ENCODE data around the gene TAS2R40. TPM values are rescaled to one million over a fixed set of nuclear protein-coding genes. Genes with fewer than 3 reads are reported as not detected.
"Not testable (repeated sequence)": the region's sequence is repeated elsewhere in the genome, so short reads cannot be mapped to it uniquely, and the experiment has no call there.

Gene TAS2R40
- polyA plus RNA-seq, 6 donors from 2014 or later, result not detected

GRCh38 chr7:143205560-143206293, 16.1 kb upstream of the TAS2R40 start:
- Mint-ChIP-seq H3K9me3 (peaks cover 0 to 4% (median 0%) of the 10 kb centered on the region in 7 donors), H3K36me3 (peaks cover 0 to 4% of the 10 kb centered on the region in 2 donors), H3K4me1 (peaks cover 42 to 66% (median 57%) of the 10 kb centered on the region in 3 donors), H3K27me3 (no peaks in the 10 kb centered on the region), H3K4me3 (peak overlapping the region; percentile 16 to 81 (median 51)), H3K27ac (peak overlapping the region; percentile 16 to 98 (median 94))
- DNase-seq (peak; percentile 85), ATAC-seq (ENCODE audit: low read depth in 2 of 2) (peak; percentile 97)

GRCh38 chr7:143210541-143210940, 11.3 kb upstream of the TAS2R40 start:
- Mint-ChIP-seq H3K9me3 (peaks cover 6 to 34% (median 24%) of the 10 kb centered on the region in 7 donors), H3K27ac (peak overlapping the region in 1 of 6 donors; percentile 20), H3K4me3 (no peak overlapping the region), H3K4me1 (peaks cover 25 to 64% (median 55%) of the 10 kb centered on the region in 3 donors), H3K36me3 (peaks cover 8 to 17% of the 10 kb centered on the region in 2 donors), H3K27me3 (no peaks in the 10 kb centered on the region)
- no peak for ATAC-seq (ENCODE audit: low read depth in 2 of 2)
- no peak for DNase-seq

- H3K9me3 Mint-ChIP-seq, result peaks cover 6 to 34% (median 24%) of the 10 kb centered on the region in 7 donors
- not testable (repeated sequence) for H3K27me3 Mint-ChIP-seq; ATAC-seq (ENCODE audit: low read depth in 2 of 2); DNase-seq
- H3K4me3 Mint-ChIP-seq, result peak overlapping the region in 1 of 8 donors; percentile 54
- H3K27ac Mint-ChIP-seq, result peak overlapping the region in 1 of 6 donors; percentile 37
- H3K4me1 Mint-ChIP-seq, result peaks cover 10 to 37% (median 30%) of the 10 kb centered on the region in 3 donors
- H3K36me3 Mint-ChIP-seq, result peaks cover 8 to 17% of the 10 kb centered on the region in 2 donors
Observed at GRCh38 chr7:143213478-143213877, 8.4 kb upstream of the TAS2R40 start.

- H3K27ac Mint-ChIP-seq, result peak overlapping the region in 1 of 6 donors; percentile 38
- peak; percentile 74 to 79 for ATAC-seq (ENCODE audit: low read depth in 2 of 2)
- H3K4me1 Mint-ChIP-seq, result peaks cover 7 to 27% (median 15%) of the 10 kb centered on the region in 3 donors
- peaks cover 8 to 17% of the 10 kb centered on the region in 2 donors for H3K36me3 Mint-ChIP-seq
- peak; percentile 78 for DNase-seq
- H3K9me3 Mint-ChIP-seq, result peaks cover 6 to 34% (median 24%) of the 10 kb centered on the region in 7 donors
- peak overlapping the region in 1 of 8 donors; percentile 15 for H3K4me3 Mint-ChIP-seq
- H3K27me3 Mint-ChIP-seq, result peaks cover 0 to 5% (median 3%) of the 10 kb centered on the region in 3 donors
Observed at GRCh38 chr7:143214789-143215679, 6.8 kb upstream of the TAS2R40 start.

GRCh38 chr7:143216151-143216550, 5.7 kb upstream of the TAS2R40 start:
- peaks cover 7 to 27% (median 15%) of the 10 kb centered on the region in 3 donors for H3K4me1 Mint-ChIP-seq
- H3K27ac Mint-ChIP-seq, result no peak overlapping the region
- peaks cover 6 to 29% (median 21%) of the 10 kb centered on the region in 7 donors for H3K9me3 Mint-ChIP-seq
- H3K36me3 Mint-ChIP-seq, result peaks cover 8 to 17% of the 10 kb centered on the region in 2 donors
- H3K4me3 Mint-ChIP-seq, result no peak overlapping the region
- H3K27me3 Mint-ChIP-seq, result peaks cover under 1 to 6% (median 3%) of the 10 kb centered on the region in 3 donors
- no peak for DNase-seq
- no peak for ATAC-seq (ENCODE audit: low read depth in 2 of 2)

GRCh38 chr7:143216686-143217085, 5.2 kb upstream of the TAS2R40 start:
- no peak overlapping the region for H3K4me3 Mint-ChIP-seq
- H3K27ac Mint-ChIP-seq, result no peak overlapping the region
- H3K36me3 Mint-ChIP-seq, result peaks cover 8 to 14% of the 10 kb centered on the region in 2 donors
- ATAC-seq (ENCODE audit: low read depth in 2 of 2) (no peak), DNase-seq (no peak)
- H3K27me3 Mint-ChIP-seq, result peaks cover 3 to 11% (median 6%) of the 10 kb centered on the region in 3 donors
- peaks cover 7 to 25% (median 15%) of the 10 kb centered on the region in 3 donors for H3K4me1 Mint-ChIP-seq
- peaks cover 4 to 23% (median 18%) of the 10 kb centered on the region in 7 donors for H3K9me3 Mint-ChIP-seq

GRCh38 chr7:143217806-143218205, 4.0 kb upstream of the TAS2R40 start:
- peaks cover 9 to 22% (median 15%) of the 10 kb centered on the region in 3 donors for H3K27me3 Mint-ChIP-seq
- peak overlapping the region in 1 of 6 donors; percentile 21 for H3K27ac Mint-ChIP-seq
- H3K4me3 Mint-ChIP-seq, result no peak overlapping the region
- H3K9me3 Mint-ChIP-seq, result peaks cover 0 to 12% (median 8%) of the 10 kb centered on the region in 7 donors
- peaks cover 9 to 19% (median 15%) of the 10 kb centered on the region in 3 donors for H3K4me1 Mint-ChIP-seq
- ATAC-seq (ENCODE audit: low read depth in 2 of 2) (no peak), DNase-seq (no peak)
- H3K36me3 Mint-ChIP-seq, result peaks cover 8% of the 10 kb centered on the region in 2 donors

- Mint-ChIP-seq H3K27me3 (peaks cover 15 to 33% (median 27%) of the 10 kb centered on the region in 3 donors), H3K4me1 (peaks cover 0 to 4% (median 0%) of the 10 kb centered on the region in 3 donors), H3K36me3 (no peaks in the 10 kb centered on the region), H3K27ac (no peak overlapping the region), H3K4me3 (no peak overlapping the region), H3K9me3 (no peaks in the 10 kb centered on the region)
- DNase-seq (no peak), ATAC-seq (ENCODE audit: low read depth in 2 of 2) (no peak)
Observed at GRCh38 chr7:143221286-143221685, 551 bp upstream of the TAS2R40 start.

- Mint-ChIP-seq H3K4me3 (no peak overlapping the region), H3K36me3 (no peaks in the 10 kb centered on the region), H3K9me3 (no peaks in the 10 kb centered on the region), H3K4me1 (peaks cover 0 to 4% (median 0%) of the 10 kb centered on the region in 3 donors), H3K27ac (no peak overlapping the region), H3K27me3 (peaks cover 15 to 31% (median 27%) of the 10 kb centered on the region in 3 donors)
- ATAC-seq (ENCODE audit: low read depth in 2 of 2) (peak in 1 of 2 donors; percentile 43), DNase-seq (no peak)
Observed at GRCh38 chr7:143222782-143223181, 945 bp downstream of the TAS2R40 start.

- DNase-seq, result no peak
- H3K9me3 Mint-ChIP-seq, result no peaks in the 10 kb centered on the region
- no peak overlapping the region for H3K4me3 Mint-ChIP-seq
- peaks cover 0 to 4% (median 0%) of the 10 kb centered on the region in 3 donors for H3K4me1 Mint-ChIP-seq
- no peak for ATAC-seq (ENCODE audit: low read depth in 2 of 2)
- no peak overlapping the region for H3K27ac Mint-ChIP-seq
- no peaks in the 10 kb centered on the region for H3K36me3 Mint-ChIP-seq
- peaks cover 15 to 28% (median 27%) of the 10 kb centered on the region in 3 donors for H3K27me3 Mint-ChIP-seq
Observed at GRCh38 chr7:143223784-143224183, 1.9 kb downstream of the TAS2R40 start.

GRCh38 chr7:143225047-143225446, 3.2 kb downstream of the TAS2R40 start:
- Mint-ChIP-seq H3K4me1 (peaks cover 0 to 4% (median 0%) of the 10 kb centered on the region in 3 donors), H3K9me3 (no peaks in the 10 kb centered on the region), H3K27ac (no peak overlapping the region), H3K36me3 (no peaks in the 10 kb centered on the region), H3K4me3 (no peak overlapping the region), H3K27me3 (peaks cover 12 to 28% (median 27%) of the 10 kb centered on the region in 3 donors)
- DNase-seq, result no peak
- ATAC-seq (ENCODE audit: low read depth in 2 of 2), result no peak

- no peak overlapping the region for H3K27ac Mint-ChIP-seq
- no peaks in the 10 kb centered on the region for H3K36me3 Mint-ChIP-seq
- no peak for ATAC-seq (ENCODE audit: low read depth in 2 of 2)
- no peaks in the 10 kb centered on the region for H3K9me3 Mint-ChIP-seq
- H3K4me1 Mint-ChIP-seq, result peaks cover 0 to under 1% (median 0%) of the 10 kb centered on the region in 3 donors
- H3K27me3 Mint-ChIP-seq, result peaks cover 6 to 12% (median 11%) of the 10 kb centered on the region in 3 donors
- no peak for DNase-seq
- no peak overlapping the region for H3K4me3 Mint-ChIP-seq
Observed at GRCh38 chr7:143227806-143228205, 6.0 kb downstream of the TAS2R40 start.
